ENCODE data around the gene KRT38. TPM values are rescaled to one million over a fixed set of nuclear protein-coding genes. Genes with fewer than 3 reads are reported as not detected.

The KRT38 gene
- total RNA-seq, 1 experiment from 2014 or later = not detected

DNA sequence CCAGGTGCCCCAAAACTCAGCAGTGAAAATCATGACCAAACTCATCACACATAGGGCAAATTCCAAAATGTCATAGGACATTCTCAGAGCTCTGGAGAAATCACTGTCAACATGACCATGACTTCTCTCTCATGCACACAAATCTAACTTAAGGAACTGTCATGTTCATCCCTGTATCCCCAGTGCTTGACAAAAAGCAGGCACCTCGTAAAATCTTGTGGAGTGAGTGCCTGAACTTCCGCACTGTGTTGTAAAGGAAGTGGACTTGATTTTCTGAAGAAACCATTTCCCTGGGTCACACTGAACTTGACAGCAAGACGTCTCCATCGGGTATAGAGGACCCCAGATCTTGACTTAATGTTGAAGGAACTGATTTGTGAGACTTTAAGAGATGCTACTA, 19.2 kb downstream of the KRT38 start (continued):
- TF ChIP-seq, protein P1, sequence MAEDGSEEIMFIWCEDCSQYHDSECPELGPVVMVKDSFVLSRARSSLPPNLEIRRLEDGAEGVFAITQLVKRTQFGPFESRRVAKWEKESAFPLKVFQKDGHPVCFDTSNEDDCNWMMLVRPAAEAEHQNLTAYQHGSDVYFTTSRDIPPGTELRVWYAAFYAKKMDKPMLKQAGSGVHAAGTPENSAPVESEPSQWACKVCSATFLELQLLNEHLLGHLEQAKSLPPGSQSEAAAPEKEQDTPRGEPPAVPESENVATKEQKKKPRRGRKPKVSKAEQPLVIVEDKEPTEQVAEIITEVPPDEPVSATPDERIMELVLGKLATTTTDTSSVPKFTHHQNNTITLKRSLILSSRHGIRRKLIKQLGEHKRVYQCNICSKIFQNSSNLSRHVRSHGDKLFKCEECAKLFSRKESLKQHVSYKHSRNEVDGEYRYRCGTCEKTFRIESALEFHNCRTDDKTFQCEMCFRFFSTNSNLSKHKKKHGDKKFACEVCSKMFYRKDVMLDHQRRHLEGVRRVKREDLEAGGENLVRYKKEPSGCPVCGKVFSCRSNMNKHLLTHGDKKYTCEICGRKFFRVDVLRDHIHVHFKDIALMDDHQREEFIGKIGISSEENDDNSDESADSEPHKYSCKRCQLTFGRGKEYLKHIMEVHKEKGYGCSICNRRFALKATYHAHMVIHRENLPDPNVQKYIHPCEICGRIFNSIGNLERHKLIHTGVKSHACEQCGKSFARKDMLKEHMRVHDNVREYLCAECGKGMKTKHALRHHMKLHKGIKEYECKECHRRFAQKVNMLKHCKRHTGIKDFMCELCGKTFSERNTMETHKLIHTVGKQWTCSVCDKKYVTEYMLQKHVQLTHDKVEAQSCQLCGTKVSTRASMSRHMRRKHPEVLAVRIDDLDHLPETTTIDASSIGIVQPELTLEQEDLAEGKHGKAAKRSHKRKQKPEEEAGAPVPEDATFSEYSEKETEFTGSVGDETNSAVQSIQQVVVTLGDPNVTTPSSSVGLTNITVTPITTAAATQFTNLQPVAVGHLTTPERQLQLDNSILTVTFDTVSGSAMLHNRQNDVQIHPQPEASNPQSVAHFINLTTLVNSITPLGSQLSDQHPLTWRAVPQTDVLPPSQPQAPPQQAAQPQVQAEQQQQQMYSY (CRISPR knock-in tag; IDR thresholded peaks at IDR 0.05) = no peak
- TF ChIP-seq, protein P2, sequence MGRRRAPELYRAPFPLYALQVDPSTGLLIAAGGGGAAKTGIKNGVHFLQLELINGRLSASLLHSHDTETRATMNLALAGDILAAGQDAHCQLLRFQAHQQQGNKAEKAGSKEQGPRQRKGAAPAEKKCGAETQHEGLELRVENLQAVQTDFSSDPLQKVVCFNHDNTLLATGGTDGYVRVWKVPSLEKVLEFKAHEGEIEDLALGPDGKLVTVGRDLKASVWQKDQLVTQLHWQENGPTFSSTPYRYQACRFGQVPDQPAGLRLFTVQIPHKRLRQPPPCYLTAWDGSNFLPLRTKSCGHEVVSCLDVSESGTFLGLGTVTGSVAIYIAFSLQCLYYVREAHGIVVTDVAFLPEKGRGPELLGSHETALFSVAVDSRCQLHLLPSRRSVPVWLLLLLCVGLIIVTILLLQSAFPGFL (CRISPR knock-in tag; IDR thresholded peaks at IDR 0.05; ENCODE audit: borderline replicate concordance) = no peak
- TF ChIP-seq AR (CRISPR knock-in tag; IDR thresholded peaks at IDR 0.05) (no peak), GRHL2 (CRISPR knock-in tag; IDR thresholded peaks at IDR 0.05; ENCODE audit: insufficient replicate concordance, severe bottlenecking) (no peak), NR3C1 (CRISPR knock-in tag; conservative IDR thresholded peaks at IDR 0.05; ENCODE audit: low read depth) (no peak), ZNF232 (CRISPR knock-in tag; IDR thresholded peaks at IDR 0.05) (no peak)

DNA sequence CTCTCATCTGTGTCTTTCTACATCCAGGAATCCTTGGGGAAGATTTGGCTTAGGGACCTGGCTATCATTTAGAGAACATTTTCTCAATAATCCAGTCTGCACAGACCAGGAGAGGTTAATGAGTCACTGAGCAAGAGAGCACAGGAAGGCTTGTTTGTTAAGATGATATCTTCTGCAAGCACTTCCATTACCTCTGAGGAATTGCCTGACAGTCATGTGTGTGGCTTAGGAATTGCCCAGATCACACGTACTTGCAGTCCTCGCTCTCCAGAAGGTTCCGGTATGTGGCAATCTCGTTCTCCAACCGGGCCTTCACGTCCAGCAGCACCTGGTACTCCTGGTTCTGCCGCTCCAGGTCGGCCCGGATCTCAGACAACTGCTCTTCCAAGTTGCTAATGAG, 19.7 kb downstream of the KRT38 start:
- no peaks in the 10 kb centered on the region for H3K9me3 Mint-ChIP-seq
- no peak overlapping the region for H3K27ac Mint-ChIP-seq
- ChIA-PET POLR2A (no interaction called here), CTCF (no interaction called here)
- TF ChIP-seq RORB (CRISPR knock-in tag; IDR thresholded peaks at IDR 0.05) = no peak
- no peak for DNase-seq (ENCODE audit: low spot score)
- no peak for ATAC-seq
- H3K4me1 Mint-ChIP-seq = peaks cover 4% of the 10 kb centered on the region
- H3K27me3 Mint-ChIP-seq (ENCODE audit: low read depth) = no peaks in the 10 kb centered on the region; the same call in 1 of the 2 replicates
- H3K36me3 Mint-ChIP-seq = no peaks in the 10 kb centered on the region
- H3K4me3 Mint-ChIP-seq = no peak overlapping the region

DNA sequence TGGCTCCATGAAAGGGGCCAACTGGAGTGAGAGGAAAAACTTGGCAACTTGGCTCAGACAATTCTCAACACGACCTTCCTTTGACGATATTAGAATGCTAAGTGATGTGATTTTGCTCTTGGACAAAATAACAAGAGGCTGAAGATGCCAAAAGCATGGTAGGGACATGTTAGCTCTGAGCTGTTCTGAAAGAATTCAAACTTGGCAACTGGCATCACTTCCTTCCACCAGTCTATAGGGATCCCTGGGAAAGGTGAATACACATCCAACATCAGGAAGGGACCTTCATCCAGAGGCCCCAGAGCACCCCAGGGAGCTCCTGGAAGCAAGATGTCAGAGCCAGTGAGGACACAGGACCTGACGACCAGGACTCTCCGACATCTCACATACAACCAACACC, 20.6 kb downstream of the KRT38 start:
- ChIA-PET CTCF (interaction anchor here (1.0 kb wide), 1 partner anchor 67 kb away, joined by 3 read pairs; no protein-coding TSS in a partner anchor), POLR2A (no interaction called here)
- no peaks in the 10 kb centered on the region for H3K9me3 Mint-ChIP-seq
- no peak overlapping the region for H3K4me3 Mint-ChIP-seq
- H3K27ac Mint-ChIP-seq = no peak overlapping the region
- no peak for DNase-seq (ENCODE audit: low spot score)
- ATAC-seq = no peak
- peaks cover 4% of the 10 kb centered on the region for H3K4me1 Mint-ChIP-seq
- no peaks in the 10 kb centered on the region; the same call in 1 of the 2 replicates for H3K27me3 Mint-ChIP-seq (ENCODE audit: low read depth)
- H3K36me3 Mint-ChIP-seq = no peaks in the 10 kb centered on the region
- no peak for TF ChIP-seq ELF4 (CRISPR knock-in tag; IDR thresholded peaks at IDR 0.05; ENCODE audit: low read depth)
- TF ChIP-seq HMGXB4 (CRISPR knock-in tag; IDR thresholded peaks at IDR 0.05) = no peak
- TF ChIP-seq GABPB1 (CRISPR knock-in tag; IDR thresholded peaks at IDR 0.05) = no peak
- TF ChIP-seq, protein P2 (CRISPR knock-in tag; IDR thresholded peaks at IDR 0.05; ENCODE audit: borderline replicate concordance) = no peak
- TF ChIP-seq, protein P3, sequence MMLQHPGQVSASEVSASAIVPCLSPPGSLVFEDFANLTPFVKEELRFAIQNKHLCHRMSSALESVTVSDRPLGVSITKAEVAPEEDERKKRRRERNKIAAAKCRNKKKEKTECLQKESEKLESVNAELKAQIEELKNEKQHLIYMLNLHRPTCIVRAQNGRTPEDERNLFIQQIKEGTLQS (CRISPR knock-in tag; conservative IDR thresholded peaks at IDR 0.05) = no peak
- no peak for TF ChIP-seq GTF2I (CRISPR knock-in tag; conservative IDR thresholded peaks at IDR 0.05)
- no peak for TF ChIP-seq MYBL2 (CRISPR knock-in tag; IDR thresholded peaks at IDR 0.05)
- no peak for TF ChIP-seq ESRRA (CRISPR knock-in tag; IDR thresholded peaks at IDR 0.05; ENCODE audit: borderline replicate concordance)

All from WTC11 (cell line).